HEK293T (cell line): ENCODE results near the gene FOLR3.

Experiments
- CTCF ChIA-PET: fragments of 350-600 bp; formaldehyde crosslinking; extraction: SDS; loops from one replicate; lab custom pipeline; 2021; ENCODE audit warnings: antibody characterized with exemption, inconsistent platforms; lab: Yijun Ruan, JAX
- POLR2A ChIA-PET: fragments of 350-600 bp; formaldehyde crosslinking; extraction: SDS; loops from one replicate; lab custom pipeline; 2020; ENCODE audit warnings: antibody characterized with exemption, inconsistent platforms; lab: Yijun Ruan, JAX
- DNase-seq: peaks from one replicate; pipeline ENCODE4 v3.0.0; 2012; ENCODE audit warnings: mixed read lengths; ENCODE audit errors: extremely low spot score
- ARNT ChIP-seq: fragments of 450-650 bp; IDR thresholded peaks from 2 replicates; pipeline ENCODE4 v1.6.1; 2017; ENCODE audit warnings: mild to moderate bottlenecking
- BHLHE40 ChIP-seq: fragments of 450-650 bp; IDR thresholded peaks from 2 replicates; pipeline ENCODE4 v1.6.1; 2016; ENCODE audit warnings: mild to moderate bottlenecking, moderate library complexity, borderline replicate concordance
- CTBP1 ChIP-seq: fragments of 450-650 bp; IDR thresholded peaks from 2 replicates; pipeline ENCODE4 v1.6.1; 2016; ENCODE audit warnings: borderline replicate concordance
- ELF4 ChIP-seq: fragments of 450-650 bp; IDR thresholded peaks from 2 replicates; pipeline ENCODE4 v1.6.1; 2017; ENCODE audit warnings: antibody characterized with exemption
- FOXA1 ChIP-seq: fragments of 450-650 bp; IDR thresholded peaks from 2 replicates; pipeline ENCODE4 v1.6.1; 2016; ENCODE audit warnings: mild to moderate bottlenecking
- FOXK2 ChIP-seq: fragments of 450-650 bp; IDR thresholded peaks from 2 replicates; pipeline ENCODE4 v1.6.1; 2016; ENCODE audit warnings: mild to moderate bottlenecking
- FOXM1 ChIP-seq: fragments of 450-650 bp; IDR thresholded peaks from 2 replicates; pipeline ENCODE4 v1.6.1; 2017; ENCODE audit warnings: mild to moderate bottlenecking, borderline replicate concordance
- HDGF ChIP-seq: fragments of 450-650 bp; IDR thresholded peaks from 2 replicates; pipeline ENCODE4 v1.6.1; 2017; ENCODE audit warnings: antibody characterized with exemption, borderline replicate concordance
- L3MBTL2 ChIP-seq: fragments of 450-650 bp; conservative IDR thresholded peaks from 2 replicates; pipeline ENCODE4 v1.6.1; 2016; ENCODE audit warnings: mild to moderate bottlenecking
- LEF1 ChIP-seq: fragments of 450-650 bp; IDR thresholded peaks from 2 replicates; pipeline ENCODE4 v1.6.1; 2017; ENCODE audit warnings: mild to moderate bottlenecking, borderline replicate concordance
- NFRKB ChIP-seq: fragments of 450-650 bp; IDR thresholded peaks from 2 replicates; pipeline ENCODE4 v1.6.1; 2016; ENCODE audit warnings: mild to moderate bottlenecking, moderate library complexity
- PKNOX1 ChIP-seq: fragments of 450-650 bp; IDR thresholded peaks from 2 replicates; pipeline ENCODE4 v1.6.1; 2016
- SP1 ChIP-seq: fragments of 450-650 bp; IDR thresholded peaks from 2 replicates; pipeline ENCODE4 v1.6.1; 2017
- SUZ12 ChIP-seq: fragments of 450-650 bp; IDR thresholded peaks from 2 replicates; pipeline ENCODE4 v1.6.1; 2016; ENCODE audit warnings: mild to moderate bottlenecking
- TARDBP ChIP-seq: fragments of 450-650 bp; IDR thresholded peaks from 2 replicates; pipeline ENCODE4 v1.6.1; 2016
- ZNF384 ChIP-seq: fragments of 450-650 bp; IDR thresholded peaks from 2 replicates; pipeline ENCODE4 v1.6.1; 2016

FOLR3 gene

DNA sequence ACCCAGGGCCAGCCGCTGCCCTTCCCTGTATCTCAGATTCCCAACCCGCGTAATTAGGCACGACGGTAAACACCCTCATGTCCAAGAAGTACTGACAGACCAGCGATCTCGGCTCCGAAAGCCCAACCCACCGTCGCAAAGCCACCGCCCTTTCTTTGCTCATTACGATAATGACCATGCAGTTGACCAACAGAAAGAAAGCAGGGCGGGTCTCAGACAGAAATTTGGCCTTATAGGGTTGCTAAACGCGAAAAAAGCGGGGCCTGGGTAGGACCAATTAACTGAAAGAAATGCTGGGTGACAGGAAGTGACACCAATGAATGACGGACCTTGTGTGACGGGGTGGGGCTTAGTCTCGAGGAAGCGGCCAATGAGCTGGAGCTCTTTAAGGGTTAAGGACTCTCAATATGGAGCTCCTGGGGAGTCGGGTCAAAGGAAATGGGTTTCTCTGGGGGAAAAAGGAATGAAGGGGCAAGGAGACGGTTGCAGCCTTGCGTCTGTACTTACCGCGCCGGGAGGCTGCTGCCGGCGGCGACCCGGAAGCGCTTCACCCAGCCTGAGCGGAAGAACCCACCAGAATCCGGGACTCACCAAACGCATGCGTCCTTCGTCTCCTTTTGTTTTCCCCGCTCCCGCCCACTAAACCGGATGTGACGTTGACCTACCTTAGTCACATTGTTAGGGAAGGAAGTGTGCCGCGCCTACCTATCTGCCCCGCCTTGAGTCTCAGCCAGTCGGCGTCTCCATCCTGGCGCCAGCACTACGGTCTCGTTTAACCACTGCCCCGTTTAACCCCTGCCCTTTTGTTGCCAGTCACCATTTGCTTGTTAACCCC, 23.2 kb upstream of the FOLR3 start, which contains the start of gene ANAPC15:
ANAPC15 (minus strand) TSS at position 553 of the 835 bp plus-strand sequence. CDS start 1,419 bp downstream, outside the sequence.
- CTCF ChIA-PET: no interaction called here

DNA sequence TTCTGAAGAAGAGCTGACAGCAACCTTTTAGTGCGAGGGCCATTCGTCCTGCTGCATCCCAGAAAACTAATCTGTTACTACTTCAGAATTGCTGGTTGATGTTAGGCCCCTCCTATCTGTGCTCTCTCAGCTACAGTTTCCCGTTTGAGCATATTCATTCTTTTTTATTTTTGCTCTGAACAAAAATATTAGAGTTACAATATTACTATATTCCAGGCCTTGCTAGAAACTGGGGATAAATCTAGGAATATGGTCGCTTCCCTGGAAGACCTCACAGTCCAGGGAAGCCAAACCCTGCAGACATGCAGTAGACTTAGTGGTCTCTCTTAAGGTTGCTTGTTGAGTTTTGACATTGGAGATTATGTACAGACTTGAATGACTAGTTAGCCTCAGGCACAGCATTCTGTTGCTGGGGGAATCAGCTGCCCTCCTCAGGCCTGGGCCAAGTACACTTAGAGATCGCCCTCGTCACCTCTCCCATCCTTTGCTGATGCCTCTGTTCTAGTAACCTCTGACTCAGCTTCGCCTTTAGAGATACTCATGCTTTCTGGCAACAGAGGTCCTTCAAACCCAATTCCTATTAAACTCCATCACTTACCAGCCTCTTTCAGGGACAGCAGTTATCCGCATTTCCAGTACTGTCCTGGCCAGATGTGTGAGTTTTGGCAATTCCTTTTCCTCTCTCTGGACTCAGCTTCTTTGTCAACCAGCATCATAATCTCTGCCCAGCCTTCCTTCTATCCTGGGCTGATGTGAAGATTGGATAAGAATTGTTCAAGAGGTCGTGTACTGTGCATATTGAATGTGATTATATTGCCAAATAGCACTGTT, 22.3 kb upstream of the FOLR3 start:
- ChIA-PET CTCF (no interaction called here), POLR2A (interaction anchor here (1.0 to 1.9 kb wide), 16 partner anchors 9 to 81 kb away, joined by 3 to 9 read pairs (median 4); partner anchors contain the start of gene LAMTOR1)
- no peak for DNase-seq
- TF ChIP-seq LEF1 (no peak), FOXK2 (no peak), ARNT (no peak), HDGF (no peak), L3MBTL2 (peak; percentile 39; the same call in 1 of the 2 replicates)

More for the DNA sequence above, 23.2 kb upstream of the FOLR3 start, which contains the start of gene ANAPC15:
- DNase-seq: peak; percentile 93
- POLR2A ChIA-PET: interaction anchor here (0.6 to 1.9 kb wide), 18 partner anchors 8 to 185 kb away, joined by 3 to 9 read pairs (median 4); partner anchors contain the start of gene LAMTOR1
- TF ChIP-seq HDGF (no peak; the same call in 1 of the 2 replicates), FOXM1 (no peak), NFRKB (no peak), L3MBTL2 (peak; percentile 80), BHLHE40 (no peak), PKNOX1 (peak; percentile 99), ELF4 (peak; percentile 78), CTBP1 (no peak), SP1 (no peak)

GRCh38 chr11:72114570-72114969, 21.0 kb upstream of the FOLR3 start:
- TF ChIP-seq L3MBTL2 (no peak), PKNOX1 (no peak), FOXM1 (no peak), TARDBP (no peak), ZNF384 (no peak), FOXK2 (no peak), HDGF (no peak), LEF1 (no peak), NFRKB (no peak), ELF4 (no peak), ARNT (no peak), CTBP1 (no peak), SUZ12 (no peak), SP1 (no peak), BHLHE40 (no peak), FOXA1 (no peak)
- no peak for DNase-seq
- ChIA-PET CTCF (no interaction called here), POLR2A (no interaction called here)

- TF ChIP-seq SP1 (no peak), FOXK2 (no peak), LEF1 (no peak), TARDBP (no peak), ZNF384 (no peak)
- DNase-seq: no peak
- ChIA-PET CTCF (no interaction called here), POLR2A (no interaction called here)
Measured at GRCh38 chr11:72116019-72116755, 19.3 kb upstream of the FOLR3 start.

GRCh38 chr11:72119198-72119597, 16.3 kb upstream of the FOLR3 start:
- CTCF ChIA-PET: interaction anchor here (0.9 kb wide), 1 partner anchor 24 kb away, joined by 3 read pairs; no protein-coding TSS in a partner anchor
- POLR2A ChIA-PET: no interaction called here
- DNase-seq: no peak
- TF ChIP-seq ELF4 (no peak), PKNOX1 (no peak), ARNT (no peak), ZNF384 (no peak), FOXA1 (no peak), LEF1 (no peak), HDGF (no peak), FOXM1 (no peak), BHLHE40 (no peak), SP1 (no peak), TARDBP (no peak), NFRKB (no peak), FOXK2 (no peak), L3MBTL2 (no peak), CTBP1 (no peak), SUZ12 (no peak)
